ENCODE data around the gene C1QTNF5.

- no peak for TF ChIP-seq MAFK (IDR thresholded peaks at IDR 0.05; ENCODE audit: partially characterized antibody)
- no peak for TF ChIP-seq RCOR1 (IDR thresholded peaks at IDR 0.05; ENCODE audit: low read depth, low read length)
- TF ChIP-seq NFE2L2 (conservative IDR thresholded peaks at IDR 0.05; ENCODE audit: low read length): no peak
- TF ChIP-seq RNF2 (IDR thresholded peaks at IDR 0.05; ENCODE audit: borderline replicate concordance, low read depth): no peak
- no peak for TF ChIP-seq CTCF (IDR thresholded peaks at IDR 0.05)
- TF ChIP-seq KDM1A (IDR thresholded peaks at IDR 0.05; ENCODE audit: low read depth): no peak
- TF ChIP-seq ZSCAN20 (CRISPR knock-in tag; IDR thresholded peaks at IDR 0.05): no peak
Measured at GRCh38 chr11:119370486-119371046, 29.9 kb upstream of the C1QTNF5 start.
